Sigmoid colon (tissue), 7 donors: Measurements from ENCODE around the gene SLC45A1. TPM values are rescaled to one million over a fixed set of nuclear protein-coding genes. Genes with fewer than 3 reads are reported as not detected.
"Not testable (repeated sequence)": the region's sequence is repeated elsewhere in the genome, so short reads cannot be mapped to it uniquely, and the experiment has no call there.

Experiments
- DNase-seq: peaks from one replicate; pipeline ENCODE4 v3.0.0-alpha.2; 2019
- H3K27ac ChIP-seq, 4 donors: fragments of 200-600 bp; sonication (generic); one replicate each; pipeline ENCODE4 v1.5.1; 2016 to 2019; ENCODE audit warnings: mild to moderate bottlenecking in 1 of 4
- H3K27me3 ChIP-seq, 3 donors: fragments of 200-600 bp; sonication (generic); one replicate each; pipeline ENCODE4 v1.5.1; 2019; ENCODE audit warnings: mild to moderate bottlenecking in 1 of 3
- H3K36me3 ChIP-seq, 4 donors: fragments of 200-600 bp; sonication (generic); one replicate each; pipeline ENCODE4 v1.5.1; 2016 to 2019
- H3K4me1 ChIP-seq, 4 donors: fragments of 200-600 bp; sonication (generic); one replicate each; pipeline ENCODE4 v1.5.1; 2017 to 2019
- H3K4me3 ChIP-seq, 4 donors: fragments of 200-600 bp; sonication (generic); one replicate each; pipeline ENCODE4 v1.5.1; 2017 to 2019; ENCODE audit warnings: mild to moderate bottlenecking in 2 of 4, moderate library complexity in 1 of 4
- H3K9me3 ChIP-seq, 4 donors: fragments of 200-600 bp in 3 of 4; sonication (generic) in 3 of 4; one replicate each; pipeline versions ENCODE4 v1.5.1 to v1.6.1; 2013 to 2019
- EP300 ChIP-seq, 4 donors: sonication (generic); formaldehyde crosslinking; IDR thresholded peaks; one replicate each; pipeline ENCODE4 v1.6.1; 2017; ENCODE audit warnings: antibody characterized with exemption in 4 of 4
- POLR2A ChIP-seq, 2 donors: fragments of 450-650 bp; IDR thresholded peaks; one replicate each; pipeline ENCODE4 v1.6.1; 2016; ENCODE audit warnings: antibody characterized with exemption in 2 of 2, mild to moderate bottlenecking in 2 of 2, moderate library complexity in 2 of 2
- POLR2AphosphoS5 ChIP-seq, 4 donors: sonication (generic); formaldehyde crosslinking; IDR thresholded peaks; one replicate each; pipeline ENCODE4 v1.6.1; 2017; ENCODE audit warnings: antibody characterized with exemption in 4 of 4
- WGBS, 2 donors: extraction: QIAGEN DNeasy Blood & Tissue Kit; methylation state at CpG; one replicate each; pipeline ENCODE4 v1.1.7; 2013; 5-methylcytosine and 5-hydroxymethylcytosine counted together
- intact Hi-C: fragments of 100-400 bp; cut with DNase I; formaldehyde crosslinking; loops from one replicate; pipeline ENCODE4 v1.15.1; 2023
- polyA plus RNA-seq, 3 donors: library from polyadenylated mRNA; stranded (reverse); fragments of 200-250 nt; gene quantifications; one replicate each; pipeline ENCODE4 v1.2.3, GENCODE V29; 2013
- total RNA-seq, 4 donors: library from RNA; depleted of rRNA; stranded (reverse); fragments of >200 nt; gene quantifications; one replicate each; pipeline ENCODE4 v1.1.0, GENCODE V29; 2016
- TF ChIP-seq, protein P1 (sequence below), 4 experiments: fragments of 450-650 bp in 3 of 4; fragments of 200-600 bp in 1 of 4; IDR thresholded peaks; one replicate each; pipeline ENCODE4 v1.5.1; 2016 to 2019; ENCODE audit warnings: antibody characterized with exemption in 4 of 4, mild to moderate bottlenecking in 3 of 4, moderate library complexity in 2 of 4
- donor health status: healthy with polysubstance abuse.
- donor health status: Bipolar disorder and iron deficiency.
- donor health status: healthy.

SLC45A1 gene
- total and polyA plus RNA-seq, 7 donors, result 1.4 to 6.5 (median 3.9) TPM; not detected in 2

DNA sequence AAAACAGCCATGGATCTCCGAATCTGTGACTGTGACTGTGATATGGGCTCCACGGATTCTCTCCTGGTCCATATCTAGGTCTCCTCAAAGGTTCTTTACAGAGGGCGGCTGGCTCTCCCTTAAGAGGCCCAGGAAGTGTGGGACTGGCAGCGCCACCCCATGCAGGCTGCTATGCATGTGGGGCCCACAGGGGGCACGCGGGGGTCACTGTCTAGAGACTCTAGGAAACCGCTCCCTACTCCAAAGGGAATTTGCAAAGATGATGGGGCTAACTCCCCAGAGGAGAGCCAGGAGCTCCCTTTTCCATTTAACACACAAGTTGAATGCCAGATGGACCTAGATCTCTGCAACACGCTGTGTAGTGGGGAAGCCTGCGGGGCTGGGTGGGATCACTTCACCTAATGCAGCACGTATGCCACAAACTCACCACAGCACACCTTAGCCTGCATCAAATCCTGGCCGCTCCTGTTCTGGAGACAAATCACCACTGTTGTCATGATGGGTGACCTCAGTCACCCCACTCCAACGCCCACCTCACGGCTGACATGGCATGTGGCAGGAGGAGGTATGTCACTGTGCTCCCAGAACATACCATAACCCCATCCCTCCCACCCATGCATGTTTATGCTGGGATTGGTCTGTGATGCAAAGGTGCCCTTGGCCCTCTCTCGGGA, 61.7 kb downstream of the SLC45A1 start:
- Histone ChIP-seq H3K27me3 (no peaks in the 10 kb centered on the region), H3K27ac (peak overlapping the region; percentile 88 to 97 (median 93)), H3K36me3 (no peaks in the 10 kb centered on the region), H3K9me3 (no peaks in the 10 kb centered on the region), H3K4me3 (no peak overlapping the region), H3K4me1 (peaks cover 0 to 97% (median 96%) of the 10 kb centered on the region in 4 donors)
- TF ChIP-seq POLR2A (IDR thresholded peaks at IDR 0.05) (no peak), EP300 (IDR thresholded peaks at IDR 0.05) (no peak), POLR2AphosphoS5 (IDR thresholded peaks at IDR 0.05) (no peak)
- TF ChIP-seq, protein P1, sequence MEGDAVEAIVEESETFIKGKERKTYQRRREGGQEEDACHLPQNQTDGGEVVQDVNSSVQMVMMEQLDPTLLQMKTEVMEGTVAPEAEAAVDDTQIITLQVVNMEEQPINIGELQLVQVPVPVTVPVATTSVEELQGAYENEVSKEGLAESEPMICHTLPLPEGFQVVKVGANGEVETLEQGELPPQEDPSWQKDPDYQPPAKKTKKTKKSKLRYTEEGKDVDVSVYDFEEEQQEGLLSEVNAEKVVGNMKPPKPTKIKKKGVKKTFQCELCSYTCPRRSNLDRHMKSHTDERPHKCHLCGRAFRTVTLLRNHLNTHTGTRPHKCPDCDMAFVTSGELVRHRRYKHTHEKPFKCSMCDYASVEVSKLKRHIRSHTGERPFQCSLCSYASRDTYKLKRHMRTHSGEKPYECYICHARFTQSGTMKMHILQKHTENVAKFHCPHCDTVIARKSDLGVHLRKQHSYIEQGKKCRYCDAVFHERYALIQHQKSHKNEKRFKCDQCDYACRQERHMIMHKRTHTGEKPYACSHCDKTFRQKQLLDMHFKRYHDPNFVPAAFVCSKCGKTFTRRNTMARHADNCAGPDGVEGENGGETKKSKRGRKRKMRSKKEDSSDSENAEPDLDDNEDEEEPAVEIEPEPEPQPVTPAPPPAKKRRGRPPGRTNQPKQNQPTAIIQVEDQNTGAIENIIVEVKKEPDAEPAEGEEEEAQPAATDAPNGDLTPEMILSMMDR (IDR thresholded peaks at IDR 0.05), result no peak
- WGBS, 2 donors, result 88% methylated on average over 14 of the region's 14 CpGs
- intact Hi-C loops, result no loop called here
- DNase-seq, result no peak

DNA sequence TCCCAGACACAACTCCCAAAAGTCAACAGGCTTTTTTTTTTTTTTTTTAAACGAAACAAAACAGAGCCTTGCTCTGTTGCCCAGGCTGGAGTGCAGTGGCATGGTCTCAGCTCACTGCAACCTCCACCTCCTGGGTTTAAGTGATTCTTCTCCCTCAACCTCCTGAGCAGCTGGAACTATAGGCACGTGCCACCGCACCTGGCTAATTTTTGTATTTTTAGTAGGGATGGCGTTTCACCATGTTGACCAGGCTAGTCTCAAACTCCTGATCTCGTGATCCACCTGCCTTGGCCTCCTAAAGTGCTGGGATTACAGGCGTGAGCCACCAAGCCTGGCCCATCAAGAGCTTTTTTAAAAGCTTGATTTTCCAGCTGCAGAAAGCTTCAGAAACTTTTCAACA, 62.4 kb downstream of the SLC45A1 start:
- H3K9me3 ChIP-seq, H3K36me3 ChIP-seq, intact Hi-C loops, H3K27me3 ChIP-seq, H3K4me3 ChIP-seq, DNase-seq: not testable (repeated sequence)
- H3K4me1 ChIP-seq, result peaks cover 0 to 97% (median 96%) of the 10 kb centered on the region in 4 donors
- 79 to 88% methylated on average over 6 of the region's 6 CpGs for WGBS, 2 donors
- peak overlapping the region; percentile 88 to 97 (median 93) for H3K27ac ChIP-seq

DNA sequence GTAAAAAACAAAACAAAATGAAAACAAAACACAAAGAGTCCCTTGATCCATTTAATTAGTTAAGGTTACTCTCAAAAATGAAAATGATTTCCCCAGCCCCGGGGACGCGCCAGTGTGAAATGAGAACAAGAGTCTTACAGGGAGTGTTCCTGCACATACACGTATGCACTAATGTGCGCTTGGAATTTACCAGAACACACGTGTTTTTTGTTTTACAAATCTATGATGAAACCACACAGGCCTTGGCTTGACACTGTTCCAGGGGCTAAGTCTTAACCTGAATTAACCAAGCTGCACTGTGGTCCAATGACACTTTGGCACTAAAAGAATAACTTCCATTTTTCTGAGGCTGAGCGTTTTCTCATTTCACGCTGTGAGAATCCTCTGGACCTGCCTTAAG, 63.7 kb downstream of the SLC45A1 start:
- Histone ChIP-seq H3K36me3 (no peaks in the 10 kb centered on the region), H3K9me3 (no peaks in the 10 kb centered on the region), H3K4me1 (peaks cover 0 to 97% (median 97%) of the 10 kb centered on the region in 4 donors), H3K27me3 (no peaks in the 10 kb centered on the region), H3K27ac (peak overlapping the region; percentile 88 to 97 (median 93)), H3K4me3 (no peak overlapping the region)
- intact Hi-C loops, result no loop called here
- 88% methylated on average over 8 of the region's 8 CpGs for WGBS, 2 donors
- DNase-seq, result peak; percentile 75
- TF ChIP-seq EP300 (IDR thresholded peaks at IDR 0.05), result no peak
- TF ChIP-seq POLR2A (IDR thresholded peaks at IDR 0.05), result no peak
- TF ChIP-seq, protein P1 (IDR thresholded peaks at IDR 0.05), result no peak
- TF ChIP-seq POLR2AphosphoS5 (IDR thresholded peaks at IDR 0.05), result peak in 1 of 4 donors; percentile 48

DNA sequence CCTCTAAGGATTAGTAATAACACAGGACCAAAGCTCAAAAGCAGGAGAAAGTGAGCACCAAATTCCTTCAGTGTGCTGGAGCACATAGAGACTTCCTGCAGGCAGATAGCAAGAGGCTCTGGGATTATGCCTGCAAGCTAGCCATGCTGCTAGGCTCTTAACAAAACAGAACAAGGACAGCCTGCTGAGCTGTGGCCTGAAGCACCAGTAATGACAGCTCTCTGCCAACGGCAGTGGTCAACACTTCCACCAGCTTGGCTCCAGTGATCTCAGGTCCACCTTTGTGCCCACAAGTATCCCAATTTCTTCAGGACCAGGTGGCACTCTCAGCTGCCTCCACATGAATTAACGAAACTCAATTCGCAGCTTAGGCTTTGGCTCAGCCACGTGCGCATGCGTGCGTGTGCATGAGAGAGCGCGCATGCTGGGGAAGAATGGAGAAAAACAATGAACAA, 64.2 kb downstream of the SLC45A1 start:
- TF ChIP-seq POLR2A (IDR thresholded peaks at IDR 0.05) (no peak), EP300 (IDR thresholded peaks at IDR 0.05) (no peak), POLR2AphosphoS5 (IDR thresholded peaks at IDR 0.05) (no peak)
- TF ChIP-seq, protein P1 (IDR thresholded peaks at IDR 0.05), result no peak
- intact Hi-C loops, result no loop called here
- Histone ChIP-seq H3K27me3 (no peaks in the 10 kb centered on the region), H3K4me3 (no peak overlapping the region), H3K4me1 (peaks cover 0 to 98% (median 97%) of the 10 kb centered on the region in 4 donors), H3K36me3 (no peaks in the 10 kb centered on the region), H3K9me3 (no peaks in the 10 kb centered on the region), H3K27ac (peak overlapping the region; percentile 88 to 97 (median 93))
- no peak for DNase-seq
- 93 to 94% methylated on average over 9 of the region's 9 CpGs for WGBS, 2 donors

DNA sequence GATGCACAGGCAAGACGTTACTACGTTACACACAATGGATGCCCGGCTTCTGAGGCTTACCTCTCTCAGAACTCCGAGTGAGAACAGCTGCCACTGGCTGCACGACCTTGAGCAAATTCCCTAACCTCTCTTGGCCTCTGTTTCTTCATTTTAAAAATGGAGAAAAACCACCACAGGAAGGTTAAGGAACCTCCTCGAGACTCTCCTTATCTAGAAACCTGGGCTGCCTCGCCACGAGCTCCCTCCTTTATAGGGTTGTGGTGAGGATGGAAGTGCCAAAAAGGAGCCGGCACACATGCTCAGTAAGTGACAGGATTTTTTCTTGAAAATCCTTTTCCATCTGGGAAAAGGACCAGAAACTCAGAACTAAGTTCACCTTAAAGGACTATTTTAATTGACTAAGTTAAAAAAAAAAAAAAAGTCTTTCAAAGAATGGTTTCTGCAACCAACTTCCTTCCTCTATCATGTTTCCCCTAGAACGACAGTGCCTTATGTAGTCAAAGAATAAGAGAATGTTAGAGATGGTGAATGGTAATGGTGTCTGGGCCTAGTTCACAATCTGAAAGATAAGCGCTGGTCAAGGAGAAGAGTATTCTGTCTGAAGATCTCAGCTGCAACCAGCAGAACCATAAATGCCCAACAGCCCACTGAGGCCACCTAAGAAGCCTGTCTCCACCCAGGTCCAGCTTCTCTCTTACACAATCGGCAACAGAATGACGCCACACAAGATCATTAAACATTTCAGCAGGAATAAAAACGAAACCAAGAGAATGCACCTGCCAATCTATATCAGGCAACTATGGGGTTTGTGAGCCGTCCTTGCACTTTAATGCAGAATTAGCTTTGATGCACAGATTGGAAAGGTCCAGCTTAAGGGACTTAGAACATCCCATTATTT, 64.9 kb downstream of the SLC45A1 start:
- peak overlapping the region; percentile 88 to 97 (median 93) for H3K27ac ChIP-seq

More for the DNA sequence above, 64.9 kb downstream of the SLC45A1 start:
- intact Hi-C loops, result no loop called here
- DNase-seq, result no peak
- H3K27me3 ChIP-seq, result no peaks in the 10 kb centered on the region
- TF ChIP-seq EP300 (IDR thresholded peaks at IDR 0.05), result no peak
- no peak for TF ChIP-seq POLR2A (IDR thresholded peaks at IDR 0.05)
- TF ChIP-seq, protein P1 (IDR thresholded peaks at IDR 0.05), result no peak
- TF ChIP-seq POLR2AphosphoS5 (IDR thresholded peaks at IDR 0.05), result no peak
- no peak overlapping the region for H3K4me3 ChIP-seq
- no peaks in the 10 kb centered on the region for H3K9me3 ChIP-seq
- H3K4me1 ChIP-seq, result peaks cover 0 to 97% (median 95%) of the 10 kb centered on the region in 4 donors
- H3K36me3 ChIP-seq, result no peaks in the 10 kb centered on the region
- 65 to 85% methylated on average over 15 of the region's 15 CpGs for WGBS, 2 donors
